Measurements from ENCODE around the gene COL8A1.

The COL8A1 gene

DNA sequence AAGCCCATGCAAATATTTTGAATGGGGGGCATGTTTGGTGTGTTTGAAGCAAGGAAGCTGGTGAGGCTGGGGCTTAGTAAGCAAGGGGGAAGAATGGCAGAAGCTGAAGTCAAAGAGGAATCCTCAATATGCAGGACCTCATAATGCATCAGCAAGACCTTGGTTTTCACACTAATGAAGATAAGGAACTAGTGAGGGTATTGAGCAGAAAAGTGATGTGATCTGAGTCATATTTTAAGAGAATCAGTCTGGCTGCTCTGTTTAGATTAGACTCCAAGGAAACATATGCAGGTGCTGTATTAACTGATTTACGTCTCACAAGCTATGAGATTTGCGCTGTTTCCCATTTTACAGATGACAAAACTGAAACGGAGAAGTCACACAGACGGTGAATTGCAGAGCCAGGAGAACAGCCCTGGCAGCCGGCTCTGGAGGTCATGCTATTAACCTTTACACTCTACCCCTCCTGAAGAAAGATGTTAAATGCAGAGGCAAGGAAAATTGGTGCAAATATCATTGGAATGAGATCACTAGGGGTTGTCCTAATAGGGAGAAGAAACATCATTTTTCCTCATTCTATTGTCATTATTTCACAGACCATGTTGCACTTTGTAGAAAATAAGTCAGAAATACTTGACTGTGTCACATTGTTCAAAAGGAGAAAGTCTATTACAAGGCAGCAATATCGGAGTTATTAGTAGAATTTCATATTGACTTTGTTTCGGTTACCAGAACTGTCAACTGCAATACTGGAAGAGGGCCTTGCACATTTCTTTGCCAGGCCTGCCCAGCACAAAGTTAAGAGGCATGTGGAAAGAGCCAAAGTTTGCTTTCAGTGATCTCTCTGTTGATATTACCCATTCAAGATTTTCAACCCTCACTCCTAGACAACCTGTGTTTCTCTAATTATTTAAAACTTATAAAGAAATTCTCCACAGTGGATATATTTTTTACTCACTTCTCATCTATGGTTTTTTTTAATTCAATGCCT, 64.9 kb downstream of the COL8A1 start:
- DNase-seq, result peak; percentile 14
- Histone ChIP-seq H4K8ac (ENCODE audit: low read depth, low read length) (no peak overlapping the region), H3K27me3 (ENCODE audit: insufficient read depth, low read length, poor library complexity) (no peaks in the 10 kb centered on the region), H3K36me3 (ENCODE audit: control insufficient read depth, insufficient read depth, low read length) (no peaks in the 10 kb centered on the region), H3K9ac (ENCODE audit: low read length) (no peak overlapping the region), H3K56ac (ENCODE audit: low read length) (no peak overlapping the region), H3K79me1 (ENCODE audit: low read length) (no peaks in the 10 kb centered on the region), H2BK120ac (ENCODE audit: low read depth, low read length) (no peak overlapping the region), H2AK5ac (ENCODE audit: low read length) (no peak overlapping the region), H2BK5ac (ENCODE audit: low read length) (no peak overlapping the region), H4K5ac (ENCODE audit: low read length) (no peak overlapping the region), H3K4me2 (ENCODE audit: low read length) (no peak overlapping the region), H3K27ac (ENCODE audit: low read depth, low read length) (no peak overlapping the region), H3K4me3 (ENCODE audit: low read length) (no peak overlapping the region), H3K4ac (ENCODE audit: low read depth, low read length) (no peak overlapping the region), H3K79me2 (ENCODE audit: control insufficient read depth, insufficient read depth, low read length) (no peaks in the 10 kb centered on the region), H3K23ac (ENCODE audit: low read length) (no peak overlapping the region), H3K4me1 (ENCODE audit: control insufficient read depth, low read depth, low read length) (no peaks in the 10 kb centered on the region), H3K18ac (ENCODE audit: low read length) (no peak overlapping the region), H2BK15ac (replicated peaks; ENCODE audit: low read depth) (no peak overlapping the region)
- whole genome bisulfite sequencing (ENCODE audit: extremely low coverage, insufficient coverage, low lambda C conversion rate), result no CpG with 5 or more reads among the region's 7 CpGs

DNA sequence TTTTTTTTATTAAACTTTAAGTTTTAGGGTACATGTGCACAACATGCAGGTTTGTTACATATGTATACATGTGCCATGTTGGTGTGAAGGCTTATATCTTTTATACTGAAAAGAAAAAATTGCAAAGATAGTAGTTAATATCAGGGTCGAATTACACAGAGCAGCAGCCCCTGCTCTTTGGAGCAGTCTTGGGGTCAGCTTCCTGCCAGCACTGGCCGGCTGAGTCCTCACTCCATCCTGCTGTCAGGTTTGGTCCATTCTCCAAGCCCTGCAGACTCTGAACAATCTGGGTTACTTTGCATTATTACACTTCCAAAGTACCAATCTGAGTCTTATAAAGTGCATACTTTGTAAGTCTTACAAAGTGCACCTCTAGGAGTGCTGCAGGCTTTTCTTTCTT, 66.0 kb downstream of the COL8A1 start:
- Histone ChIP-seq H3K79me2 (ENCODE audit: control insufficient read depth, insufficient read depth, low read length) (no peaks in the 10 kb centered on the region), H2AK5ac (ENCODE audit: low read length) (no peak overlapping the region), H3K4me3 (ENCODE audit: low read length) (no peak overlapping the region), H3K18ac (ENCODE audit: low read length) (no peak overlapping the region), H3K27ac (ENCODE audit: low read depth, low read length) (no peak overlapping the region), H2BK120ac (ENCODE audit: low read depth, low read length) (no peak overlapping the region), H4K8ac (ENCODE audit: low read depth, low read length) (no peak overlapping the region), H3K79me1 (ENCODE audit: low read length) (no peaks in the 10 kb centered on the region), H3K4me1 (ENCODE audit: control insufficient read depth, low read depth, low read length) (no peaks in the 10 kb centered on the region), H3K56ac (ENCODE audit: low read length) (no peak overlapping the region), H2BK5ac (ENCODE audit: low read length) (no peak overlapping the region), H3K4ac (ENCODE audit: low read depth, low read length) (no peak overlapping the region), H4K5ac (ENCODE audit: low read length) (no peak overlapping the region), H3K9ac (ENCODE audit: low read length) (no peak overlapping the region), H2BK15ac (replicated peaks; ENCODE audit: low read depth) (no peak overlapping the region), H3K27me3 (ENCODE audit: insufficient read depth, low read length, poor library complexity) (no peaks in the 10 kb centered on the region), H3K23ac (ENCODE audit: low read length) (no peak overlapping the region), H3K4me2 (ENCODE audit: low read length) (no peak overlapping the region), H3K36me3 (ENCODE audit: control insufficient read depth, insufficient read depth, low read length) (no peaks in the 10 kb centered on the region)
- no peak for DNase-seq
- WGBS (ENCODE audit: extremely low coverage, insufficient coverage, low lambda C conversion rate), result no CpG with 5 or more reads among the region's 2 CpGs

DNA sequence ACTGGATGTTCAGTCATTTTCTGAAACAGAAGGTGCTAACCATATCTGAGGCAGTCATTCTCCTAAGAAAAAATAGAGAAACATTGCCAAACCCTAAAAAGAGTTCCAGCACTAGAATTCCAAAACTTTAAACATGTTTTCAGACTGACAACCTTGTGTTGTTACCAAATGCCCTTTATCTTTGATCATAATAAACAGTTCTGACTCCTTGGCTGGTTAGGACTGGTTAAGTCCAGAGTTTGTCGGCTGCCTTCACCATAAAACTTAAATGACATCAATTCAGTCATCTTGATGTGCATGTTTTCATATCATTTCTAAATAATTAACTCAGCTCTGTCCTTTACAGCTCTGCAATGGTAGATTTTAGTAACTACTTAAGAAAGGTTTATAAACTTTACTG, 68.0 kb downstream of the COL8A1 start:
- Histone ChIP-seq H3K23ac (ENCODE audit: low read length) (no peak overlapping the region), H2BK120ac (ENCODE audit: low read depth, low read length) (no peak overlapping the region), H3K27me3 (ENCODE audit: insufficient read depth, low read length, poor library complexity) (no peaks in the 10 kb centered on the region), H3K4ac (ENCODE audit: low read depth, low read length) (no peak overlapping the region), H3K36me3 (ENCODE audit: control insufficient read depth, insufficient read depth, low read length) (no peaks in the 10 kb centered on the region), H2BK5ac (ENCODE audit: low read length) (no peak overlapping the region), H3K79me1 (ENCODE audit: low read length) (no peaks in the 10 kb centered on the region), H3K9ac (ENCODE audit: low read length) (no peak overlapping the region), H4K8ac (ENCODE audit: low read depth, low read length) (no peak overlapping the region), H3K4me1 (ENCODE audit: control insufficient read depth, low read depth, low read length) (no peaks in the 10 kb centered on the region), H3K56ac (ENCODE audit: low read length) (no peak overlapping the region), H4K5ac (ENCODE audit: low read length) (no peak overlapping the region), H3K4me2 (ENCODE audit: low read length) (no peak overlapping the region), H3K4me3 (ENCODE audit: low read length) (no peak overlapping the region), H3K79me2 (ENCODE audit: control insufficient read depth, insufficient read depth, low read length) (no peaks in the 10 kb centered on the region), H2AK5ac (ENCODE audit: low read length) (no peak overlapping the region), H2BK15ac (replicated peaks; ENCODE audit: low read depth) (no peak overlapping the region), H3K27ac (ENCODE audit: low read depth, low read length) (no peak overlapping the region), H3K18ac (ENCODE audit: low read length) (no peak overlapping the region)
- DNase-seq, result no peak
- WGBS (ENCODE audit: extremely low coverage, insufficient coverage, low lambda C conversion rate), result no CpG with 5 or more reads among the region's 1 CpG

DNA sequence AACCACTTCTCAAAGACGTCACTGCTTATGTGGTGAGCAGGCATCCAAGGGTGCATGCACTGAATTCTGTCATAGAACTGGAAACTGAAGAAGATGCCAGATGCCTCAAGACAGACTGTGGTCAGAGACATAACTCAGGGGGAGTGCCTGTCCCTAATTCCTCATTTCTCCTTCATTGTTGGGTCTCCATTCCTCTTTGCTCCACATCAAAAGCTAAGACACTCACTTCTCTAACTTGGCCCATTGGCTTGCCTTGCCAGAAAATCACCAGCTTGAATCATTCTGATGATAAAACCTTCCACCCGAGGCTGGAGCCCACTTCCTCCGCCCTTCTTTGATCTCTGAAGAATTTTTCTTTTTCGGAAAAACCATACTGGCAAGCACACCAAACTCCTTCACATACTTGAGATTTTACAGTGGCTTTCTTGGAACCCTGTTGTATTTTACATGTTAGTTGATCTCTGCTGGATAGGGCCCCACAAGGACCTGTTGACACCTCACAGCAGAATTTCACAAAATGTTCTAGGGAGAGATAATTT, 69.9 kb downstream of the COL8A1 start:
- H3K36me3 ChIP-seq (ENCODE audit: control insufficient read depth, insufficient read depth, low read length), result no peaks in the 10 kb centered on the region
- no peak overlapping the region for H4K5ac ChIP-seq (ENCODE audit: low read length)
- no peak for DNase-seq
- no peaks in the 10 kb centered on the region for H3K79me1 ChIP-seq (ENCODE audit: low read length)
- no peak overlapping the region for H2AK5ac ChIP-seq (ENCODE audit: low read length)
- H3K4me2 ChIP-seq (ENCODE audit: low read length), result no peak overlapping the region
- no peak overlapping the region for H3K18ac ChIP-seq (ENCODE audit: low read length)
- H3K4ac ChIP-seq (ENCODE audit: low read depth, low read length), result no peak overlapping the region
- no CpG with 5 or more reads among the region's 4 CpGs for WGBS (ENCODE audit: extremely low coverage, insufficient coverage, low lambda C conversion rate)
- no peaks in the 10 kb centered on the region for H3K27me3 ChIP-seq (ENCODE audit: insufficient read depth, low read length, poor library complexity)
- no peak overlapping the region for H3K27ac ChIP-seq (ENCODE audit: low read depth, low read length)
- H3K9ac ChIP-seq (ENCODE audit: low read length), result no peak overlapping the region
- H2BK15ac ChIP-seq (replicated peaks; ENCODE audit: low read depth), result no peak overlapping the region
- H3K79me2 ChIP-seq (ENCODE audit: control insufficient read depth, insufficient read depth, low read length), result no peaks in the 10 kb centered on the region
- H2BK120ac ChIP-seq (ENCODE audit: low read depth, low read length), result no peak overlapping the region
- H3K4me1 ChIP-seq (ENCODE audit: control insufficient read depth, low read depth, low read length), result no peaks in the 10 kb centered on the region
- H4K8ac ChIP-seq (ENCODE audit: low read depth, low read length), result no peak overlapping the region
- no peak overlapping the region for H2BK5ac ChIP-seq (ENCODE audit: low read length)
- H3K56ac ChIP-seq (ENCODE audit: low read length), result no peak overlapping the region
- H3K4me3 ChIP-seq (ENCODE audit: low read length), result no peak overlapping the region
- H3K23ac ChIP-seq (ENCODE audit: low read length), result no peak overlapping the region

GRCh38 chr3:99709686-99710085, 71.3 kb downstream of the COL8A1 start:
- no peak for DNase-seq
- no peak overlapping the region for H3K9ac ChIP-seq (ENCODE audit: low read length)
- H2BK120ac ChIP-seq (ENCODE audit: low read depth, low read length), result no peak overlapping the region
- H3K18ac ChIP-seq (ENCODE audit: low read length), result no peak overlapping the region
- H2BK5ac ChIP-seq (ENCODE audit: low read length), result no peak overlapping the region
- H3K79me1 ChIP-seq (ENCODE audit: low read length), result no peaks in the 10 kb centered on the region
- no peaks in the 10 kb centered on the region for H3K36me3 ChIP-seq (ENCODE audit: control insufficient read depth, insufficient read depth, low read length)
- no peak overlapping the region for H2AK5ac ChIP-seq (ENCODE audit: low read length)
- no peak overlapping the region for H3K23ac ChIP-seq (ENCODE audit: low read length)
- H4K5ac ChIP-seq (ENCODE audit: low read length), result no peak overlapping the region
- H2BK15ac ChIP-seq (replicated peaks; ENCODE audit: low read depth), result no peak overlapping the region
- H3K27ac ChIP-seq (ENCODE audit: low read depth, low read length), result no peak overlapping the region
- H4K8ac ChIP-seq (ENCODE audit: low read depth, low read length), result peak overlapping the region; percentile 28
- no peak overlapping the region for H3K56ac ChIP-seq (ENCODE audit: low read length)
- H3K4me1 ChIP-seq (ENCODE audit: control insufficient read depth, low read depth, low read length), result no peaks in the 10 kb centered on the region
- H3K4me3 ChIP-seq (ENCODE audit: low read length), result no peak overlapping the region
- no peaks in the 10 kb centered on the region for H3K79me2 ChIP-seq (ENCODE audit: control insufficient read depth, insufficient read depth, low read length)
- H3K4me2 ChIP-seq (ENCODE audit: low read length), result no peak overlapping the region
- no CpG with 5 or more reads among the region's 1 CpG for WGBS (ENCODE audit: extremely low coverage, insufficient coverage, low lambda C conversion rate)
- H3K4ac ChIP-seq (ENCODE audit: low read depth, low read length), result no peak overlapping the region
- H3K27me3 ChIP-seq (ENCODE audit: insufficient read depth, low read length, poor library complexity), result no peaks in the 10 kb centered on the region
